Memory B cell (primary cell): ENCODE measurements around the gene ARHGAP42.
A peak's percentile ranks its signal among the peaks of the same experiment; 100 is the strongest.

Experiments
- ATAC-seq: fragments of 150-1000 bp; cut with Tn5 transposase; 2 replicates; pipeline ENCODE4 v1.10.0; 2021; ENCODE audit warnings: low read depth, mild to moderate bottlenecking, moderate library complexity
- DNase-seq, 2 donors: peaks; one replicate each; pipeline ENCODE4 v3.0.0; 2022; ENCODE audit warnings: low spot score in 2 of 2
- H3K27ac Mint-ChIP-seq: one replicate; pipeline ENCODE4 v1.8.0; 2022; ENCODE audit warnings: mild to moderate bottlenecking, moderate library complexity, mixed read lengths
- H3K27me3 Mint-ChIP-seq: one replicate; pipeline ENCODE4 v1.8.0; 2022; ENCODE audit warnings: mixed read lengths
- H3K36me3 Mint-ChIP-seq: one replicate; pipeline ENCODE4 v1.8.0; 2022; ENCODE audit warnings: mild to moderate bottlenecking, mixed read lengths
- H3K4me1 Mint-ChIP-seq: one replicate; pipeline ENCODE4 v1.8.0; 2022; ENCODE audit warnings: mixed read lengths
- H3K4me3 Mint-ChIP-seq: one replicate; pipeline ENCODE4 v1.8.0; 2022; ENCODE audit warnings: mild to moderate bottlenecking, moderate library complexity, mixed read lengths
- H3K9me3 Mint-ChIP-seq: one replicate; pipeline ENCODE4 v1.8.0; 2022; ENCODE audit warnings: mixed read lengths

Gene ARHGAP42

GRCh38 chr11:100687630-100688395, 725 bp downstream of the ARHGAP42 start:
- DNase-seq, result peak in 1 of 2 donors; percentile 26
- peak overlapping the region; percentile 61 for H3K27ac Mint-ChIP-seq
- no peaks in the 10 kb centered on the region for H3K36me3 Mint-ChIP-seq
- peaks cover 31% of the 10 kb centered on the region for H3K4me1 Mint-ChIP-seq
- no peaks in the 10 kb centered on the region for H3K9me3 Mint-ChIP-seq
- peak overlapping the region; percentile 93 for H3K4me3 Mint-ChIP-seq
- peak; percentile 70 for ATAC-seq
- H3K27me3 Mint-ChIP-seq, result no peaks in the 10 kb centered on the region

- DNase-seq (no peak), ATAC-seq (no peak)
- Mint-ChIP-seq H3K4me3 (no peak overlapping the region), H3K27ac (no peak overlapping the region), H3K36me3 (no peaks in the 10 kb centered on the region), H3K27me3 (no peaks in the 10 kb centered on the region), H3K9me3 (no peaks in the 10 kb centered on the region), H3K4me1 (peaks cover 27% of the 10 kb centered on the region)
Measured at GRCh38 chr11:100689141-100689540, 2.1 kb downstream of the ARHGAP42 start.

- H3K4me3 Mint-ChIP-seq, result no peak overlapping the region
- DNase-seq (no peak), ATAC-seq (no peak)
- H3K36me3 Mint-ChIP-seq, result peaks cover 4% of the 10 kb centered on the region
- H3K27me3 Mint-ChIP-seq, result no peaks in the 10 kb centered on the region
- H3K27ac Mint-ChIP-seq, result no peak overlapping the region
- H3K9me3 Mint-ChIP-seq, result no peaks in the 10 kb centered on the region
- peaks cover 16% of the 10 kb centered on the region for H3K4me1 Mint-ChIP-seq
Measured at GRCh38 chr11:100691896-100692653, 5.0 kb downstream of the ARHGAP42 start.

- DNase-seq (no peak), ATAC-seq (no peak)
- H3K4me3 Mint-ChIP-seq, result no peak overlapping the region
- H3K27ac Mint-ChIP-seq, result no peak overlapping the region
- peaks cover 8% of the 10 kb centered on the region for H3K36me3 Mint-ChIP-seq
- H3K4me1 Mint-ChIP-seq, result peaks cover 2% of the 10 kb centered on the region
- H3K9me3 Mint-ChIP-seq, result no peaks in the 10 kb centered on the region
- no peaks in the 10 kb centered on the region for H3K27me3 Mint-ChIP-seq
Measured at GRCh38 chr11:100695911-100696310, 8.8 kb downstream of the ARHGAP42 start.

- ATAC-seq, result no peak
Measured at GRCh38 chr11:100703139-100703538, 16.1 kb downstream of the ARHGAP42 start.

GRCh38 chr11:100703801-100704575, 16.9 kb downstream of the ARHGAP42 start:
- ATAC-seq (no peak), DNase-seq (no peak)
- Mint-ChIP-seq H3K9me3 (no peaks in the 10 kb centered on the region), H3K36me3 (peaks cover 11% of the 10 kb centered on the region), H3K27me3 (no peaks in the 10 kb centered on the region), H3K4me3 (no peak overlapping the region), H3K4me1 (peaks cover 8% of the 10 kb centered on the region), H3K27ac (no peak overlapping the region)

More at GRCh38 chr11:100703139-100703538, 16.1 kb downstream of the ARHGAP42 start:
- Mint-ChIP-seq H3K27ac (no peak overlapping the region), H3K9me3 (no peaks in the 10 kb centered on the region), H3K4me3 (no peak overlapping the region), H3K36me3 (peaks cover 11% of the 10 kb centered on the region), H3K27me3 (no peaks in the 10 kb centered on the region), H3K4me1 (peaks cover 8% of the 10 kb centered on the region)
- DNase-seq, result no peak

GRCh38 chr11:100705447-100705846, 18.4 kb downstream of the ARHGAP42 start:
- Mint-ChIP-seq H3K27me3 (no peaks in the 10 kb centered on the region), H3K4me3 (no peak overlapping the region), H3K4me1 (peaks cover 8% of the 10 kb centered on the region), H3K36me3 (peaks cover 11% of the 10 kb centered on the region), H3K27ac (no peak overlapping the region), H3K9me3 (no peaks in the 10 kb centered on the region)
- ATAC-seq (no peak), DNase-seq (no peak)

GRCh38 chr11:100706179-100706578, 19.1 kb downstream of the ARHGAP42 start:
- H3K4me1 Mint-ChIP-seq, result peaks cover 8% of the 10 kb centered on the region
- ATAC-seq (no peak), DNase-seq (no peak)
- H3K36me3 Mint-ChIP-seq, result peaks cover 7% of the 10 kb centered on the region
- H3K9me3 Mint-ChIP-seq, result no peaks in the 10 kb centered on the region
- H3K27me3 Mint-ChIP-seq, result no peaks in the 10 kb centered on the region
- H3K4me3 Mint-ChIP-seq, result no peak overlapping the region
- H3K27ac Mint-ChIP-seq, result no peak overlapping the region

- Mint-ChIP-seq H3K9me3 (no peaks in the 10 kb centered on the region), H3K27ac (no peak overlapping the region), H3K4me1 (peaks cover 10% of the 10 kb centered on the region), H3K4me3 (no peak overlapping the region), H3K36me3 (no peaks in the 10 kb centered on the region), H3K27me3 (no peaks in the 10 kb centered on the region)
- ATAC-seq (no peak), DNase-seq (no peak)
Measured at GRCh38 chr11:100709233-100709957, 22.3 kb downstream of the ARHGAP42 start.

- H3K36me3 Mint-ChIP-seq, result no peaks in the 10 kb centered on the region
- H3K27ac Mint-ChIP-seq, result no peak overlapping the region
- no peak for DNase-seq
- no peaks in the 10 kb centered on the region for H3K27me3 Mint-ChIP-seq
- H3K4me3 Mint-ChIP-seq, result no peak overlapping the region
- H3K4me1 Mint-ChIP-seq, result peaks cover 14% of the 10 kb centered on the region
- no peaks in the 10 kb centered on the region for H3K9me3 Mint-ChIP-seq
- no peak for ATAC-seq
Measured at GRCh38 chr11:100711984-100712383, 24.9 kb downstream of the ARHGAP42 start.

- H3K27me3 Mint-ChIP-seq, result no peaks in the 10 kb centered on the region
- no peaks in the 10 kb centered on the region for H3K36me3 Mint-ChIP-seq
- H3K27ac Mint-ChIP-seq, result no peak overlapping the region
- no peak overlapping the region for H3K4me3 Mint-ChIP-seq
- DNase-seq, result no peak
- no peaks in the 10 kb centered on the region for H3K9me3 Mint-ChIP-seq
- ATAC-seq, result no peak
- peaks cover 14% of the 10 kb centered on the region for H3K4me1 Mint-ChIP-seq
Measured at GRCh38 chr11:100712583-100712982, 25.5 kb downstream of the ARHGAP42 start.

- DNase-seq, result no peak
- H3K4me3 Mint-ChIP-seq, result no peak overlapping the region
- H3K4me1 Mint-ChIP-seq, result peaks cover 19% of the 10 kb centered on the region
- ATAC-seq, result no peak
- H3K36me3 Mint-ChIP-seq, result no peaks in the 10 kb centered on the region
- no peaks in the 10 kb centered on the region for H3K9me3 Mint-ChIP-seq
- no peak overlapping the region for H3K27ac Mint-ChIP-seq
- H3K27me3 Mint-ChIP-seq, result no peaks in the 10 kb centered on the region
Measured at GRCh38 chr11:100715165-100715761, 28.2 kb downstream of the ARHGAP42 start.

GRCh38 chr11:100716838-100717237, 29.8 kb downstream of the ARHGAP42 start:
- Mint-ChIP-seq H3K4me1 (peaks cover 21% of the 10 kb centered on the region), H3K9me3 (no peaks in the 10 kb centered on the region), H3K36me3 (no peaks in the 10 kb centered on the region), H3K27ac (no peak overlapping the region), H3K27me3 (no peaks in the 10 kb centered on the region), H3K4me3 (no peak overlapping the region)
- ATAC-seq (no peak), DNase-seq (no peak)
